SH-SY5Y (cell line): ENCODE measurements around the gene DLG1.

Experiments used
- GATA2 ChIP-seq: IDR thresholded peaks from 2 replicates; pipeline ENCODE4 v1.6.1; 2011; ENCODE audit warnings: mild to moderate bottlenecking, low read depth, low read length
- GATA3 ChIP-seq: IDR thresholded peaks from 2 replicates; pipeline ENCODE4 v1.6.1; 2011; ENCODE audit warnings: low read depth, mild to moderate bottlenecking, low read length, moderate library complexity

DNA sequence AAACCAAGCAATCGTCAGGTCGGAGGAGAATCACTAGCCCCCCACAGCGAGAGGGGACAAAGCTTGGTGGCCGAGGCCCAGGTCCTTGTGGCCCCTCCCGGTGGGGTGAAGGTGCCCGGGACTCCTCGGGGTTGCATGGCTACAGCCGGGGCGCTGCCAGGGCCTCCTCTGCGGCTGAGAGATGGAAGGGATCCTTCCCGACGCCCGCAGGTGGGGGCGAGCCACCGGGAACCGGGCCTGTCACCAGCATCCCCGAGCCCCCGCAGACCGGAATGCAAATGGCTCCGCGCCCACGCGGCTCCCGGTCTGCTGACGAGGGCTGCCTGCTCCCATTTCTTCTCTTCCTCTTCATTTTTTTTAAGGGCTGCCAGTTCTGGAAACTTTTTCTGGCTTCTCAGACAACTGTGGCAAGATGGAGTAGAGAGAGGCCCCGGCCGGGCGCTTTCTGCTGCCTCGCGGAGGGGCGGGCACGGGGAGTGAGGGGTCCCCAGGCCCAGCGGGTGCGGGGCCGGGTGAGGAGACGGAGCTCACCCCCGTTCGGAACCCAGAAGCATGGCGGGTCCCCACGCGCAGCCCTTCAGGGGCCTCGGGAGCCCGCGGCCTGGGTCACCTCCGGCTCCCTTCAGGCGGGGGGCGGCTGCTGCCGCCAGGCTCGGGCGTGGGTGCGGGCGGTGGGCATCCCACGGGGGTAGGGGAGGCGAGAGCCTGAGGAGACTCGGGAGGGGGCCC, 296.3 kb downstream of the DLG1 start:
- TF ChIP-seq GATA3 = no peak
- TF ChIP-seq GATA2 = no peak
